22Rv1 (cell line): ENCODE measurements around the gene TTC1.

ENCODE experiments used
- CTCF ChIP-seq: fragments of 450-650 bp; IDR thresholded peaks from 2 replicates; pipeline ENCODE4 v1.5.1; 2017; ENCODE audit warnings: mild to moderate bottlenecking
- ZFX ChIP-seq: fragments of 450-650 bp; IDR thresholded peaks from 2 replicates; pipeline ENCODE4 v1.6.1; 2017; ENCODE audit warnings: antibody characterized with exemption, borderline replicate concordance

DNA sequence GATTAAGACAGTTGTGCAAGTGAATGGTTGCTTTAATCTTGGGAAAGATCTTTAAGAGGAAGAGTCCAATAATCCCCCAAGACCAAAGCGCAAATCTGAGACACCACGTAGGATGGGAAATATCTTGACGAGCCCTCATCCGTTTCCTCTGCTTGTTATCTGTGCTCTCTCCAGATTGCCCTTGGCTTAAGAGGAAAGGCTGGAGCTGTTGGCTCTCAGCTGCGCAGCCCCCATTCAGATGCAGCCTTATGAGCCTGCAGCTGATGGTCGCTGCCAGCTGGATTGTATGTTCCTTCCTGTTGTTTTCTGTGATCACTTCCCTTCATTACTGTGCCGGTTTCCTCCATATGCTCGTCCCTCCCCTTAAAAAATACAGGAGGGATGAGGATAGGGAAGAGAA, 62.6 kb downstream of the TTC1 start:
- no peak for TF ChIP-seq CTCF
- no peak for TF ChIP-seq ZFX
